Hematopoietic multipotent progenitor cell treated with erythropoietin and hydrocortisone succinate and interleukin-3 and kit ligand, for 8 days (in vitro differentiated cells): ENCODE results near the gene UPK3A.
A peak's percentile ranks its signal among the peaks of the same experiment; 100 is the strongest.
"Not testable (repeated sequence)": the region's sequence is repeated elsewhere in the genome, so short reads cannot be mapped to it uniquely, and the experiment has no call there.

Experiments used
- DNase-seq: peaks from one replicate; pipeline ENCODE4 v3.0.0-alpha.2; 2015

Gene UPK3A

DNA sequence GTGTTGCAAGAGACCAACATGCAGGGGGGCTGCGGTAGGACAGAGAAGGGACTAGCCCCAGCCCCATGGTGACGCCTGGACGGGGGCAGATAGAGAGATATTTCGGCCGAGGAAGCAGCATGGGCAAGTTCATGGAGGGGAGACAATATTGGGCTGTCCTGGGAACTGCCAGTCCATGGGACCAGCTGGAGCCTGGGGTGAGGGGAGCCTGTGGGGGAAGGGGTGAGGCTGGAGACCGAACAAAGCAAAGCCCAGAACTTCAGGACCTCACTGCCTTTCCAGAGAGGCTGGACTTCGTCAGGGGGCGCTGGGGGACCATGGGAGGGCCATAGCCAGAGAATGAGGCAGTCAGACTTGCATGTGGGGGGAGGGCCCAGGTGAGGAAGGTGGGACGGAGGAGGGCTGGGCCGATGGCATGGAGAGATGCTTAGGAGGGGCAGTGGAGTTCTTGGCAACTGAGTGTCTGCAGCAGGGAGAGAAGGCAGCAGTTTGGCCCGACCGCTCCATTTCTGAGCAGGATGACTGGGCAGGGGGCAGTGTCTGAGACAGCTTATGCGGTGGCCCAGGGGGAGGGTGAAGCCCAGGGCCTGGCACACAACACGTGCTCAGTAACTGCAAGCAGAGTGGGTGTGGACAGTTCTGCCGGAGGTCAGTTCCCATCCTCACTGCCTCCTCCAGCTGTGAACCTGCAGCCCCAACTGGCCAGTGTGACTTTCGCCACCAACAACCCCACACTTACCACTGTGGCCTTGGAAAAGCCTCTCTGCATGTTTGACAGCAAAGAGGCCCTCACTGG is 712 bp downstream of the UPK3A start:
- DNase-seq = no peak

DNA sequence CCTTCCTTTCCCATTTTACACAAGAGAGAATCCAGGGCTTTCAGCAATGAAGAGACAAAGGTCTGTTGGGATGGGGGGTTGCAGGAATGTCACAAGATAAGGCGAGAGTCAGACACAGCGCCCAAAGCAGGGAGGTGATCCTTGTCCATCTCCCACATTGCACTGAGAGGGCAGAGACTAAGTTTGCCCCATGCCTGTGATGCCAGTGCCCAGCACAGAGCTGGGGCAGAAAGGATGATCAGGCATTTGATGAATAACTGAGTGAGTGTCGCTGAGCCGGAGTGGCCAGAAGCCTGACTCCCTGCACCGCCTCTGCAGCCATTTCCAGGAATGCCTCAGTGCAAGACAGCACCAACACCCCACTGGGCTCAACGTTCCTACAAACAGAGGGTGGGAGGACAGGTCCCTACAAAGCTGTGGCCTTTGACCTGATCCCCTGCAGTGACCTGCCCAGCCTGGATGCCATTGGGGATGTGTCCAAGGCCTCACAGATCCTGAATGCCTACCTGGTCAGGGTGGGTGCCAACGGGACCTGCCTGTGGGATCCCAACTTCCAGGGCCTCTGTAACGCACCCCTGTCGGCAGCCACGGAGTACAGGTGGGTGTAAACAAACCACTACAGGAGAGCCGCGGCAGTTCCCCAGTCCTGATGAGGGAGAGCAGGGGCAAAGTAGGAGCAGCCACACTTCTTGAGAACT is 2.3 kb downstream of the UPK3A start:
- DNase-seq = no peak

GRCh38 chr22:45290410-45290936 is 5.7 kb downstream of the UPK3A start:
- no peak for DNase-seq

DNA sequence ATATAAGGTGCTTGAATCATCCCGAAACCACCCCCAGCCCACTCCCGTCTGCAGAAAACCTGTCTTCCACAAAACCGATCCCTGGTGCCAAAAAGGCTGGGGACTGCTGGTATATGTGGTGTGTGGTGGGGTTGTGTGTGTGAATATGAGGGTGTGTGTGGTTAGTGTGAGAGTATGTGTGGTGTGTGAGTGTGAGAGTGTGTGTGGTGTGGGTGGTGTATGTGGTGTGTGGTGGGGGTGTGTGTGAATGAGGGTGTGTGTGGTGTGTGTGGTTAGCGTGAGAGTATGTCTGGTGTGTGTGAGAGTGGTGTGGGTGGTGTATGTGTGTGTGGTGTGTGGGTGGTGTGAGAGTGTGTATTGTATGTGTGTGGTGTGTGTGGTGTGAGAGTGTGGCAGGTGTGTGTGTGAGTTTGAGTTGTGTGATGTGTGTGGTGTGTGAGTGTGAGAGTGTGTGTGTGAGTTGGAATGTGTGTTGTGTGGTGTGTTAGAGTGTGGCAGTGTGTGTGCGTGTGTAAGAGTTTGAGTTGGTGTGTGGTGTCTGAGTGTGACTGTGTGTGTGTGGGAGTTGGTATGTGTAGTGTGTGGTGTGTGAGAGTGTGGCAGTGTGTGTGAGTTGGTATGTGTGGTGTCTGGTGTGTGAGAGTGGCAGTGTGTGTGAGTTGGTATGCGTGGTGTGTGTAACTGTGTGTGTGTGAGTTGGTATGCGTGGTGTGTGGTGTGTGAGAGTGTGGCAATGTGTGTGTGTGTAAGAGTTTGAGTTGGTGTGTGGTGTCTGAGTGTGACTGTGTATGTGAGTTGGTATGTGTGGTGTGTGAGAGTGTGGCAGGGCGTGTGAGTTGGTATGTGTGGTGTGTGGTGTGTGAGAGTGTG is 6.5 kb downstream of the UPK3A start:
- DNase-seq = no peak

GRCh38 chr22:45291931-45292290 is 7.2 kb downstream of the UPK3A start:
- DNase-seq = no peak

- DNase-seq = no peak
These were observed 8.1 kb downstream of the UPK3A start for GRCh38 chr22:45292731-45293442.

- DNase-seq = no peak
These were observed 9.3 kb downstream of the UPK3A start for GRCh38 chr22:45294030-45294429.

DNA sequence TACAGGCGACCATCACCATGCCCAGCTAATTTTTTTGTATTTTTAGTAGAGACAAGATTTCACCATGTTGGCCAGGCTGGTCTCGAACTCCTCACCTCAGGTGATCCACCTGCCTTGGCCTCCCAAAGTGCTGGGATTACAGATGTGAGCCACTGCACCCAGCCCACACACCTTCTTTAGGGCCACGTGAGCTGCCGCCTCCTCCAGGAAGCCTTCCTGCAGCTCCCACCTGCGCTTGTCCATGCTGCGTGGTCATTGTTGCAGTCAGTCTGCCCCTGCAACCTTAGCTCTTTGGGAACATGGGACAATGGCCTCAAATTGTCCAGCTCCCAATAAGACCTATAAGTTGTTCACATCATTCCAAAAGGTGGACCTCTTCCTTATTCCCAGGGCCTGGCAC is 10.3 kb downstream of the UPK3A start:
- DNase-seq = not testable (repeated sequence)

DNA sequence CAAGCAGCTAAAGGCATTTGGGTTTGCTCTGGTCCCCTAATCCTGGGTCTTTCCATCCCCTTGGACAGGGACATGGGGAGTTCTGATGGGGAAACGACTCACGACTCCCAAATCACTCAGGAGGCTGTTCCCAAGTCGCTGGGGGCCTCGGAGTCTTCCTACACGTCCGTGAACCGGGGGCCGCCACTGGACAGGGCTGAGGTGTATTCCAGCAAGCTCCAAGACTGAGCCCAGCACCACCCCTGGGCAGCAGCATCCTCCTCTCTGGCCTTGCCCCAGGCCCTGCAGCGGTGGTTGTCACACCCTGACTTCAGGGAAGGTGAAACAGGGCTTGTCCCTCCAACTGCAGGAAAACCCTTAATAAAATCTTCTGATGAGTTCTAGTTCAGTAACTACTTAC is 10.7 kb downstream of the UPK3A start:
- DNase-seq = no peak

GRCh38 chr22:45296628-45297297 is 12.0 kb downstream of the UPK3A start:
- DNase-seq = no peak

DNA sequence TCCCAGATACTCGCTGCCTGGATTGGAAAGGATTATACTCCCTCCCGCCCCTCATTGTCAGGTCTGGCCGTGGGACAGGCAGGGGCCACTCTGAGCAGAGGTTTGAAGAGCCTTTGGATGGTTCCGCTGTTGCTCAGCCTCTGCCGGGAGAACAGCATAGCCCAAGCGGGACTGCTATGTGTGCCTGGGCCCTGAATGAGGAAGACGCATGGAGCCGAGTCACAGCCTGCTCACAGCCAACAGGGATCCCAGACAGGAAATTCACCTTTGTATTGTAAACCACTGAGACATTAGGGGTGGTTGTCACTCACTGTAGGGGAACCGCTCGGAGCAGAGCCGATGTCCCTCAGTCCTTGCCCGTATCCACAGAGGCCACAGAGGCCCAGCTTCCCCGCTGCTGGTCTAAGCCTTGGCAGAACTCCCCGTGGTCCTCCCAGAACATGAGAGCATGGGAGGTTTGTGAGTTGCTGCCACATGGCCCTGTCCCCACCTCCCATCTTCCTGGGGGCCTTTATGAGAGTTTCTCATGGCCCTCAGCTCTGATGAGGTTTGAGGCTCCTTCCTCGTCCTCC is 14.3 kb downstream of the UPK3A start:
- no peak for DNase-seq

GRCh38 chr22:45302751-45303150 is 18.0 kb downstream of the UPK3A start:
- DNase-seq = no peak

- DNase-seq = no peak
These were observed 18.4 kb downstream of the UPK3A start for GRCh38 chr22:45303181-45303580.

- no peak for DNase-seq
These were observed 20.2 kb downstream of the UPK3A start for GRCh38 chr22:45304971-45305370.

- DNase-seq = no peak
These were observed 20.8 kb downstream of the UPK3A start for GRCh38 chr22:45305456-45306075.

- no peak for DNase-seq
These were observed 21.4 kb downstream of the UPK3A start for GRCh38 chr22:45306139-45306538.

DNA sequence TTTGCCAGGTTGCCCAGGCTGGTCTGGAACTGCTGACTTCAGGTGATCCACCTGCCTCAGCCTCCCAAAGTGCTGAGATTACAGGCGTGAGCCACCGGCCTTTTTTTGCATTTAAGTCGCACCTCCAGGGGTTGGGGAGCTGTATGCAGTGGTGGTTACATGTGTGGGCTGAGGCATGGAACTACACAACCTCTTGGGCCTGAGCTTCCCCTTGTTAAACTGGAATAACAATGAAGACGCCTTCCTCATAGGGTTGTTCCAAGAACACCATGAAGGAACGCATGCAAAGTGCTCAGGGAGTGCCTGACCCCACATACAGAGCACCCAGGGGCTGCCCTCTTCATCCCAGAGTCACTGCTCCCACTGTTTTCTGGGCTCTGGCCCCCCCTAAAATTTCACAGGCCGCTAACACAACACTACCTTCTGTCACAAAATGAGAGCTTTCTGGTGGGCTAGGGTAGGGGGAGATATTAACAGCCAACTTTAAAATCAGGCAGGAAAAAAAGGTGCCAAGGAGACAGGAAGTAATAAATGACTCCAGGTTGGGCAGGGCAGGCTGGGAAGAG is 23.7 kb downstream of the UPK3A start:
- no peak for DNase-seq

- DNase-seq = peak; percentile 24
These were observed 24.2 kb downstream of the UPK3A start for GRCh38 chr22:45308957-45309421.

DNA sequence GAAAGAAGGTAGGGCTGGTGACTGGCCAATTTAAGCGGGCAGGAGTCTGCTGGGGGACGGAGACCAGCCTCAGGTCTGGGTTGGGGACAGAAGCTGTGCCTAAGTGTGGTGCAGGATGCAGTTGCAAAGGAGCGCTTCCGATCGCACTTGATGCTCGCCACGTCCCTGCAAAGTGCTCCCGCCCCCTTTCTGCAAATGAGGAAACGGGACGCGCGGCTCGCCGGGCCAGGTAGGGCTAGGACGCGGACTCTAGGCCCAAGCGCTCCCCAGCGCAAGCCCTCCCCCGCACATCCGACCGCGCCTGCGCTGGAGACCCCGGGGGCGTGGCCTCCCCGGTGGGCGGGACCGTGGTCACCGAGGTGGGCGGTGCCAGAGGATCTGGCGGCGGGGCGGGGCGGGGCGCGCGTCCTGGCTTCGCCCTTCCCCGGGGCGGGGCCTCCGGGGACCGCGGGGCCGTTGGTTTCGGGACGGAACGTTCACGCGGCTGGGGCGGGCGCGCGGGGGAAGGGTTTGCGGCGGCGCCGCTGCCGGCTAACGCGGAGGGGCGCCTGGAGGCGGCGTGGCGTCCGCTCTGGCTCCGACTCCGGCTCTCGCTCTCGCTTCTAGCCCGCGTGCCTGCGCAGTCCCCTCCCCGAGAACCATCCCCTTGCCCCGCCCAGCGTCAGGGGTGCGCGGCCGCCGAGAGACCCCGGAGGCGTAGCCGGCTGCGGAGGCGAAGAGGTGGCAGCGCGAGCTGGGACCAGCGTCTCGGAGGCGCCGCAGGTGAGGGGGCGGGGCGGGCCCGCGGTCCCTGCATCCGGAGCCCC is 24.9 kb downstream of the UPK3A start, which contains the start of gene FAM118A:
TSS of gene FAM118A (plus strand) at position 513 of the 806 bp plus-strand sequence. CDS start 12,446 bp downstream, outside the sequence.
- DNase-seq = peak; percentile 87
